Epithelial cell of alveolus of lung (primary cell): ENCODE results near the gene OR11H7. TPM values are rescaled to one million over a fixed set of nuclear protein-coding genes. Genes with fewer than 3 reads are reported as not detected.

ENCODE experiments used
- total RNA-seq: library from RNA; depleted of rRNA; stranded (reverse); fragments of >200 nt; gene quantifications from 2 replicates; pipeline ENCODE4 v1.2.1, GENCODE V29; 2015

Gene OR11H7
- not detected in 2 replicates for total RNA-seq

DNA sequence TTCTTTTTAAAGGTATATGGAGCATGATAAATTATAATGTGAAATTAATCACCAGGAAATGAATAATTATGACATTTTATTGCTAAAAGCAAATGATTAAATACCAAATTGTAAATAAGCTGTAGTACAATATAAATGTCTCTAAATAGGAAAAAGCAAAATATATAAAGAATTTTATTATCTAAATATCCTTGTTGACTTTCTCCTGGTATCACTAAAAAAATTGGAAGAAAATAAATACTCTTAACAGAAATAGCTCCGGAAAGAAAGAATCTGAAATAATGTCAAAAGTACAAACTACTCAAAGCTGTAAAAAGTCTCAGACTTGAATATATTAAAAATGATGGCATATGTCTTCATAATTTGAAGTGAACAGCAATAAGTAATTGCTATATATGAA is at the start of gene OR11H7:
Gene OR11H7 (plus strand): TSS at position 301 of the 400 bp plus-strand sequence.

DNA sequence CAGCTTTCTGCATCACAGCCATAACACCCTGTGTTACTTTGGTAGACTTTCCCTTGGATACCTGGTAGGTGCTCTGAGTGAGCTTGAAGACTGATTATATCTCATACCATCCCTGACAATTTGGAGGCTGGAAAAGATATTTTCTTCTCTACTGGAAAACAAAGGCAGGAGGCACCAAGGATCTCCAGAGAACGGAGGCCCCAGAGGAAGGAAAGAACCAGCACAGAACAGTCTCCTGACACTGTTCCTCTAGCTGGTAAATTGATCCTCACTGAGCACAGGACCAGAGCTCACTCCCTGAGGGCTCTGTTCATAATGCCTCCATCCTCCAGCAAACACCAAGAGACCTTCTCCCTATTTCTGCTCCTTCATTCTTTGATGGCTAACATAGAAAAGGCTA is 38.2 kb upstream of the OR11H7 start, which contains the start of gene OR11G2:
Gene OR11G2 (plus strand): TSS at position 301 of the 400 bp plus-strand sequence. CDS start 6,542 bp downstream, outside the sequence.

DNA sequence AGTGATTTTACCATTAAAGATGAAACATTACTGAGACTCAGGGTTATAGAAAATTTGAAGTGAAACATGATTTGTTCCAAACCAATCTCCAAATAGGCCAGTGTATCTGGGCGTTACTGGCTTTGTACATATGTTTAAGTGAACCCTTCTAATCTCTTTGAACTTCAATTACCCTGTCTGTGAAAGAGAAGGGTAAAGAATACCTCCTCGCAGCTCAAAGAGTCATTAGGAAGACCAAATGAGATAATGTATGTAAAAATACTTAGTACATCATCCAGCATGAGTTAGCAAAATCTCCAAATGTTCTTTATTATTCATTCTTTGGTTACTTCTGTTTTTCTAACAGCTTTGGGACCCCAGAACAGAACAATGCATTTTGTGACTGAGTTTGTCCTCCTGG is 5.4 kb upstream of the OR11H7 start, which contains the start of gene OR11H6:
Gene OR11H6 (plus strand): TSS at position 301 of the 400 bp plus-strand sequence. CDS start 0 bp downstream, at position 301.

Other genes with a start within 250 kb of the OR11H7 start
- not detected in 2 replicates for gene OR4Q2, start 226.8 kb upstream of the OR11H7 start, total RNA-seq
- gene OR4K14, start 209.7 kb upstream of the OR11H7 start, total RNA-seq: not detected in 2 replicates
- not detected in 2 replicates for gene OR4K13, start 192.9 kb upstream of the OR11H7 start, total RNA-seq
- gene OR4L1, start 168.9 kb upstream of the OR11H7 start, total RNA-seq: not detected in 2 replicates
- not detected in 2 replicates for gene OR4K17, start 118.2 kb upstream of the OR11H7 start, total RNA-seq
- not detected in 2 replicates for gene OR4N5, start 90.2 kb upstream of the OR11H7 start, total RNA-seq
- not detected in 2 replicates for gene OR11G2, start 38.1 kb upstream of the OR11H7 start, total RNA-seq
- not detected in 2 replicates for gene OR11H6, start 5.3 kb upstream of the OR11H7 start, total RNA-seq
- not detected in 2 replicates for gene OR11H4, start 10.3 kb downstream of the OR11H7 start, total RNA-seq
- 12.9 and 15.8 TPM in 2 replicates for gene TTC5, start 77.0 kb downstream of the OR11H7 start, total RNA-seq
- gene CCNB1IP1, start 104.3 kb downstream of the OR11H7 start, total RNA-seq: 80.0 and 116 TPM in 2 replicates
- gene PARP2, start 114.7 kb downstream of the OR11H7 start, total RNA-seq: 6.3 and 12.9 TPM in 2 replicates
- gene TEP1, start 184.5 kb downstream of the OR11H7 start, total RNA-seq: 8.8 and 16.8 TPM in 2 replicates
- gene KLHL33, start 207.2 kb downstream of the OR11H7 start, total RNA-seq: 0.13 TPM in 1 of 2 replicates, not detected in the other
- 17.4 and 52.4 TPM in 2 replicates for gene OSGEP, start 225.8 kb downstream of the OR11H7 start, total RNA-seq
- 196 and 208 TPM in 2 replicates for gene APEX1, start 226.2 kb downstream of the OR11H7 start, total RNA-seq
- gene PIP4P1, start 232.5 kb downstream of the OR11H7 start, total RNA-seq: 12.2 and 16.9 TPM in 2 replicates
- 15.6 and 42.8 TPM in 2 replicates for gene PNP, start 240.4 kb downstream of the OR11H7 start, total RNA-seq